ENCODE data around the gene ATP13A3. TPM values are rescaled to one million over a fixed set of nuclear protein-coding genes. Genes with fewer than 3 reads are reported as not detected.
A peak's percentile ranks its signal among the peaks of the same experiment; 100 is the strongest.
"Not testable (repeated sequence)": the region's sequence is repeated elsewhere in the genome, so short reads cannot be mapped to it uniquely, and the experiment has no call there.

Gene ATP13A3
- total RNA-seq, 1 donor from 2014 or later = 171 TPM

DNA sequence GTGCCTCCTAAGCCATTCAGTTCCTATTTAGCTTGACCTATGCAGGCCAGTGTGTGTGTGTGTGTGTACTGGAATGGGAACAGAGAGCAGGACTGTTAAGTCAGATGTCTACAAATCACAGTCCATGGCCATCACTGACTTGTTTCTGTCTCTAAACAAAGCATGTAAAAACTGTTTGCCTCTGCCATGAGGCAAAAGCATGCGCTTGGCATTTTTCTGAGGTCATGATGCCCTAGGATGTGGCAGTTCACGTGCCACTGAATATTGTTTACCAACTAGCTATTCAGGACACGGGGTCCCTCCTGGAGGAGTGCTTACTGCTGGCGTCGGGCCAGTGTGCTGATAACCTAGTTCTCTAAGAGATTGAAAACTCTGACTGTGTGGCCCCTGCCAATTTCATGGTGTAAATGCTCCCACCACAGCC is 8.2 kb upstream of the ATP13A3 start:
- Histone ChIP-seq H3K4me3 (ENCODE audit: low read depth, low read length) (no peak overlapping the region), H3K36me3 (ENCODE audit: control insufficient read depth, insufficient read depth, low read length) (no peaks in the 10 kb centered on the region), H3K27me3 (ENCODE audit: control insufficient read depth, insufficient read depth, low read length) (no peaks in the 10 kb centered on the region)
- no peak for DNase-seq (ENCODE audit: low read depth)
- TF ChIP-seq, protein P1, sequence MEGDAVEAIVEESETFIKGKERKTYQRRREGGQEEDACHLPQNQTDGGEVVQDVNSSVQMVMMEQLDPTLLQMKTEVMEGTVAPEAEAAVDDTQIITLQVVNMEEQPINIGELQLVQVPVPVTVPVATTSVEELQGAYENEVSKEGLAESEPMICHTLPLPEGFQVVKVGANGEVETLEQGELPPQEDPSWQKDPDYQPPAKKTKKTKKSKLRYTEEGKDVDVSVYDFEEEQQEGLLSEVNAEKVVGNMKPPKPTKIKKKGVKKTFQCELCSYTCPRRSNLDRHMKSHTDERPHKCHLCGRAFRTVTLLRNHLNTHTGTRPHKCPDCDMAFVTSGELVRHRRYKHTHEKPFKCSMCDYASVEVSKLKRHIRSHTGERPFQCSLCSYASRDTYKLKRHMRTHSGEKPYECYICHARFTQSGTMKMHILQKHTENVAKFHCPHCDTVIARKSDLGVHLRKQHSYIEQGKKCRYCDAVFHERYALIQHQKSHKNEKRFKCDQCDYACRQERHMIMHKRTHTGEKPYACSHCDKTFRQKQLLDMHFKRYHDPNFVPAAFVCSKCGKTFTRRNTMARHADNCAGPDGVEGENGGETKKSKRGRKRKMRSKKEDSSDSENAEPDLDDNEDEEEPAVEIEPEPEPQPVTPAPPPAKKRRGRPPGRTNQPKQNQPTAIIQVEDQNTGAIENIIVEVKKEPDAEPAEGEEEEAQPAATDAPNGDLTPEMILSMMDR (IDR thresholded peaks at IDR 0.05; ENCODE audit: insufficient read depth, low read length, severe bottlenecking) = no peak
- FAIRE-seq = no peak

DNA sequence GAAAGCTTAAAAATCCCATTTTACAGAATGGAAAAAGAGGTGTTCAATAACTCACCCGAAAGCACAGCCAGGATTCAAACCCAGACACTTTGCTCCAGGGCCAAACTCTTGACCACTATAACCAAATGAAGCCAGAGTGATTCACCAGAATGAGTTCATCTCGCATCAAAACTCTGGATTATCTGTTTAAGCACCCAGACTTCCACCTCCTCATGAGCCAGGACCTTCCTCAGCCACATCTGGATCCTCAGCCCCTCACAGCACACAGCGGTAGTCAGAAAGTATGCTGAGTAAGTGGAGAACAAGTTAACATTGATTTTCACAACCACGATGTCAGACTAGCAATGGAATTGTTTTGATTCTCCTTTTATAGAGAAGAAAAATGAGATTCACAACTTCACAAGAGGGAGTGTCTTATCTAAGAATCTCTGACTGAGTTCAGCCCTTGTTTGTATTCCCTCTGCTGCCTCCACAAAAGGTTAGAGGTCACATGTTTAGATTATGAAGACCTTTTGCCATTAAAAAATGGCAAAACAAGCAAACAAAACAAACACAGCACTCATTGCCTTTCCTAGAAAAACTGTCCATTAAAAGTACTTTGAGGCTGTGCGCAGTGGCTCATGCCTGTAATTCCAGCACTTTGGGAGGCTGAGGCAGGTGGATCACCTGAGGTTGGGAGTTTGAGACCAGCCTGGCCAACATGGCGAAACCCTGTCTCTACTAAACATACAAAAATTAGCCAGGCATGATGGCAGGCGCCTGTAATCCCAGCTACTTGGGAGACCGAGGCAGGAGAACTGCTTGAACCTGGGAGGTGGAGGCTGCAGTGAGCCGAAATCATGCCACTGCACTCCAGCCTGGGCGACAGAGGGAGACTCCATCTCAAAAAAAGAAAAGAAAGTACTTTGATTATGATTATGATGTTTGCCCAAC is 7.5 kb upstream of the ATP13A3 start:
- not testable (repeated sequence) for FAIRE-seq; H3K36me3 ChIP-seq (ENCODE audit: control insufficient read depth, insufficient read depth, low read length)
- peak; percentile 48 for DNase-seq (ENCODE audit: low read depth)

DNA sequence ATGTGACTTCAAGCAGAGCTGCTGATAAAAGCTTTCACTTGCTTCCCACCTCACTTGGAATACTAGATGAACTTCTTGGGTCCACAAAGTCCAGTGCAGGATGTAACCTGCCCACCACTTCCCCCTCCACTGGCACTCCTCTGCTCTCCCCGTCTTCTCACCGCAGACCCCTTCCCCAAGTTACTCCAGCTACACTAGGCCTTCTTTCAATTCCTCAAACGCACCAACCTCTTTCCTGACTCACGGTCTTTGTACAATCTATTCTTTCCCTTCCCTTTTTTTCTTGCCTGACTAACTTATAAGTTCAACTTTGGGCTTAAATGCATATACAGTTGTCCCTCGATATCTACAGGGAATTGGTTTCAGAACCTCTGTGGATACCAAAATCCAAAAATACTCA is 5.2 kb upstream of the ATP13A3 start:
- FAIRE-seq = no peak
- TF ChIP-seq, protein P1 (IDR thresholded peaks at IDR 0.05; ENCODE audit: insufficient read depth, low read length, severe bottlenecking) = no peak
- H3K4me3 ChIP-seq (ENCODE audit: low read depth, low read length) = no peak overlapping the region
- no peaks in the 10 kb centered on the region for H3K36me3 ChIP-seq (ENCODE audit: control insufficient read depth, insufficient read depth, low read length)
- DNase-seq (ENCODE audit: low read depth) = no peak
- H3K27me3 ChIP-seq (ENCODE audit: control insufficient read depth, insufficient read depth, low read length) = no peaks in the 10 kb centered on the region

More for the DNA sequence above, 7.5 kb upstream of the ATP13A3 start:
- H3K27me3 ChIP-seq (ENCODE audit: control insufficient read depth, insufficient read depth, low read length); H3K4me3 ChIP-seq (ENCODE audit: low read depth, low read length): not testable (repeated sequence)

DNA sequence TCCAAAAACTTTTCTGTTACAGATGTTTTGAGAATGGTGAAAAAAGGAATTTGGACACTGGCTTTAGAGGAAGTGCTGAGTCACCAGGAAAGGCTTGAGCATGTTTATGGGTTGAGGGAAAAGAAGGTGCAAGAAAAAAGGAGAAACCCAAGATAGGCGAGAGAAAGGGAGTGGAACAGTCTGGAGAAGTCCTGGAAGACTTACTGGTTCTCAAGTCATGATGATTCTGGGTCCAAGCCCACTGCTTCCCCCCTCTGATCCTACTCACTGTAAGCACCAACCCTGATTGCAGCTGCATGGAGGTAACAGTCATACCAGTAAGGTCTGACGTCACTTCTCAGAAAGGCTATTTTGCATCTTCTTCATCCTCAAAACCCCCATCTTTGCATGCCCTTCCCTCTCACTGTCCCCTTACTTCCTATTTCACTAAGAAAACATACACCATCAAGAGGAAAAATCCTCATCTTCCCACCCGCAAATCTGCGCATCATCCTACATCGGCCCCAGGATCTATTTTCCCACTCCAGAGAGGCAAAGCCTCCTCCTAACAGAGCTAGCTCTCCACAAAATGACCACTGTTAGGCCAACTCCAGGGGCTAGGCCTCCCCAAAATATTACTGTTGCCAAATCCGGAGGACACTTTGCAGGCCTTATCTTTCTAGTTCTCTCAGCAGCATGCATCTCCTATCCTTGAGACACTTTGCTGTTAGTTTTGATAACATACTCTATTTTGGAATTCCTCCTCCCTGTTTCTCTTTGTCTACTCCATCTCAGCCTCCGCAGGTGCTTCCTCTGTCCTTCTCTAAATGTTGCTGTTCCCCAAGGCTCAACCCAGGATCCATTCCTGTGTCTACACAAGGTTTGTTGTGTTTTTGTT is 3.2 kb upstream of the ATP13A3 start:
- H3K27me3 ChIP-seq (ENCODE audit: control insufficient read depth, insufficient read depth, low read length) = no peaks in the 10 kb centered on the region
- H3K4me3 ChIP-seq (ENCODE audit: low read depth, low read length) = no peak overlapping the region
- TF ChIP-seq, protein P1 (IDR thresholded peaks at IDR 0.05; ENCODE audit: insufficient read depth, low read length, severe bottlenecking) = no peak
- peak; percentile 53 for DNase-seq (ENCODE audit: low read depth)
- no peaks in the 10 kb centered on the region for H3K36me3 ChIP-seq (ENCODE audit: control insufficient read depth, insufficient read depth, low read length)
- no peak for FAIRE-seq

DNA sequence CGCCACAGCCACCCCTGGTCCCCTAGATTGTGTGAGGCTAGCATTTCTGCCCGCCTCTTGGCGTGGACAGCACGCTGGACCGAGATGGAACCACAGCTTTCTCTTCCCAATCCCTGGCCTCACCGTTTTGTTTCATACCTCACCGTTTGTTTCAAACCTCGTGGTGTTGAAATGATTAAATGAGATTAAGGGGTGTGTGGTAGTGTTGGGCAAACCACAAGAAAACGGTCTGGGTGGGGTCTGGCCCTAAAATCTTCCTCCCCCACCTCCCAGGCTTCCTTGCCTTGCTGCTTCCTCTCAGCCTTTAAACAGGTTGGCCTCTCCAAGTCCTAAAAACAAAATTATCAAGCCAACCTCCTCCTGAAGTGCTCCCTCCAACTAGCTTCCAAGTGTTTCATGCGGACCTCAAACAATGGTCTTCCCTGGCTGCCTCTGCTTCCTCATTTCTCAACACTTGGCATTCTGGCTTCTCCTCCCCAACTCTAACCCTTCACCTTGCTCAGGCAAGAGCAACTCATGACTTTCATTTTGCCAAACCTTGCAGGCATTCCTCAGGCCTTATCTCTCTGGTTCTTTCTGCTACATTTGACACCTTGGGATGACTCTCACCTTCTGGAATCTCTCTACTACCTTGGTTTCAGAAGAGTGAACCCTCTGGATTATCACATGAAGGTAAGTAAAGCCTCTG is 1.4 kb upstream of the ATP13A3 start:
- FAIRE-seq (peak; percentile 58), DNase-seq (ENCODE audit: low read depth) (peak; percentile 87)
- Histone ChIP-seq H3K27me3 (ENCODE audit: control insufficient read depth, insufficient read depth, low read length) (no peaks in the 10 kb centered on the region), H3K36me3 (ENCODE audit: control insufficient read depth, insufficient read depth, low read length) (no peaks in the 10 kb centered on the region), H3K4me3 (ENCODE audit: low read depth, low read length) (no peak overlapping the region)
- TF ChIP-seq, protein P1 (IDR thresholded peaks at IDR 0.05; ENCODE audit: insufficient read depth, low read length, severe bottlenecking) = no peak
